Fibroblast of skin of right biceps (primary cell): Measurements from ENCODE around the gene PTPRE.

Source experiments
- DNase-seq: peaks from one replicate; pipeline ENCODE4 v3.0.0-alpha.2; 2013

Gene PTPRE

DNA sequence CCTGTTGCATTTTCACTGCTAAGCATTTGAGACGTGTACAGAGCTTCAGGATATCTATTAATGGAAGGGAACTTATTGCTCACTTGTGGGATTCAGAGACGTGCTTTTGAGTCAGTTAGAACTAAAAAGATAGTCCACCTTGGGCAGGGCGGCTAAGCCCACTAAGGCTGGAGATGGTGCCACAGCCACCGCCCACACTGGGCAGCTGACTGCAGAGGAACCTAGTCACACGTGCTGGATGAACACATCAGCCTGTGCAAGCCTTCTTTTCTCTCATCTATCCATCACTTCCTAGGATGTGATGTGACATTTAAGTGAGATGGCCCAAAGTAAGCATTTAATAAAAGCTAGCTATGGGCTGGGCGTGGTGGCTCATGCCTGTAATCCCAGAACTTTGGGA, 78.0 kb downstream of the PTPRE start:
- no peak for DNase-seq

- DNase-seq: peak; percentile 59
Observed at GRCh38 chr10:127986531-127987466, 79.9 kb downstream of the PTPRE start.

- no peak for DNase-seq
Observed at GRCh38 chr10:127987467-127988380, 80.8 kb downstream of the PTPRE start.

GRCh38 chr10:127989481-127990012, 82.6 kb downstream of the PTPRE start:
- no peak for DNase-seq

DNA sequence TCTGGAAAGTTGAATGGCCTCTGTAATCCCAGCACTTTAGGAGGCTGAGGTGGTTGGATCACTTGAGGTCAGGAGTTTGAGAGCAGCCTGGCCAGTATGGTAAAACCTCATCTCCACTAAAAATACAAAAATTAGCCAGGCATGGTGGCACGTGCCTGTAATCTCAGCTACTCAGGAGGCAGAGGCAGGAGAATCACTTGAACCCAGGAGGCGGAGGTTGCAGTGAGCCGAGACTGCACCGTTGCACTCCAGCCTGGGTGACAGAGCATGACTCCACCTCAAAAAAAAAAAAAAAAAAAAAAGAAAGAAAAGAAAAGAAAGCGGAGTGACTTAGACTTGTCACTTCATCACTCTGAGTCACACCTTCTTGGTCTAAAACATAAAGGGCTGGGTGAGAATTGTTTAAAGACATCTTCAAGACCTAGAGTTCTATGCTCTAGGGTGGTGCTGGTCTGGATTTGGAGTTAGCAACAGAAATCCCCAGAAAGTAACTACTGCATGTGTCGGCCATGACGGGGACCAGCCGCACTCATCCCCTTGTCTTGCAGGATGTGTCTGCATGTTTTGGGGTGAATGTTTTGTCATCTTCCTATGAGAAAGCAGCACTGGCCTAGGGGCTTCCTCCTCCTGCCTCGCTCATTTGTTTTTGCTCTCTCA, 83.4 kb downstream of the PTPRE start:
- DNase-seq: peak; percentile 32

GRCh38 chr10:127990846-127991542, 84.1 kb downstream of the PTPRE start:
- DNase-seq: peak; percentile 91

DNA sequence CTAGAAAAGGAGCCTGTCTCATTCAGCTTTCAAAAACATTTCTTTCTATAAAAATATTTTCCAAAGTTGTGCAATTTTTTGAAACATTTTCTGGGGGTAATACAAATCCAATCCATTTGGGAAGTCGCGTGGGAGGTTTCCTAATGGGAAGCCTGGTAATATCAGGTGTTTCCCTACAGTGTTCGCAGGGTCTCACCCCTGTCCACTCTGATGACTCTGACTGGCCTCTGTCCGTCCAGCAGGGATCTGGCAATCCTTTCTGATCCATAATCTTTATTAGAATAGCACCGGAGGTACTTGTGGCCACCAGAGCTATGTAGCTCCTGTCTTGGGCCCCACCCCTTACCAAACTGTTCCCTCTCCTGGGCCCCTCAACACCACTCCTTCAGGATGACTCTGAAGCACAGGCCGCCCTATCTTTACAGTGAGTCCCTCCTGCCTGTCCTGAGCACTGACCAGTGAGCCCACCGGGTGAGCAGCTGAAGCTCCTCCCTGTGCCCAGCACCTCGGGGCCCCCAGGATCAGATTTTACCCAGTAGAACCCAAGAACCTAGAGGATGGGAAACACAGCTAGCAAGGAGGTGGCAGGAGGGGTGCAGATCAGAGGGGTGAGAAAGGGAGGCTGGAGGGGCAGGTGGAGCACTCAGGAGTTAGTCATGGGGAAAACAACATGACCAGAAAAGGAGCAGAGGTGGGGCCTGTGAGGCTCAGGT, 84.8 kb downstream of the PTPRE start:
- peak; percentile 4 for DNase-seq

DNA sequence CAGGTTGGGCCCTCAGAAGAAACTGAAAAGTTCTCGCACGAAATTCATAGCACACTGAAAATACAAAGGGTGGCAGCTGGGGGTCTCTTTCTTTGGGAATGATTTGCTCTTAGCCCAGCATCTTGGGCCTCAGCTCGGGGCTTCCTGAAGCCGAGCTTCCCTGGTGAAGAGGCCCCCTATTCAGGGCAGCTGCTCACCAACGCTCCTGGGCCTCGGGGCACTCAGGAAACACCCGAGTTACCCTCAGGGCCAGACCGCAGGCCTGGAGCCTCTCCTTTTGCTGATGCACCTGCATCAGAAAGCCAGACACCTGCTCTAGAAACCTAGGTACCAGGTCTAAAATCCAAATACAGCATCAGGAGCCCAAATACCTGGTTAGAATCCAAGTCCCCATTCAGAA, 85.5 kb downstream of the PTPRE start:
- no peak for DNase-seq

DNA sequence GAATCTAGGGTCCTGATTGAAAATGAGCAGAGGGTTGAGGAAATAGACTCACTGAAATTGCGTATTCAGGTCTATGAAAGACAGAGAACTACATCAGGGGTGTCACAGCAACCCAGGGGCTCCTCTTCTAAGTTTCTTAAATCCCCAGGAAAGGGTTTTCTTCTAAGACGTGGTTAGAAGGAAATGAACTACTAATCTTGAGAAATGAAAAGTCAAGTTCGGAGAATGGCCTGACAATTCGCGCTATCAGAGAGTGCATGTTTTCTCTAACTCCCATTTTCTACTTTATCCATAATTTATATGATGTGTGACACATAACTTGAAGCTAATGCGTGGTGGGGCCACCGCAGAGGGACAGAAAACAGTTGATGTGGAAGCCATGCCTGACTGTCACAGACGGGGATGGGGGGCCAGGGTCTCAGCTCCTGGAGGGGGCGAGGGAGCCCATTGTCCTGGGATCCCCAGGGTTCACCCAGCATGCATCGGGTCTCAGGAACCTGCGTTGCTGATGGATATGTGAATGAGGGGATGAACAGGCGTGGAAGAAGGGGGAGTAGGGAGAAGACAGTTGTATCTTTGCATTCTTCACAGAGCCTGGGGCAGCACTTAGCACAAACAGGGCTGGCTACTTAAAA, 86.3 kb downstream of the PTPRE start:
- DNase-seq: no peak

GRCh38 chr10:127995939-127996338, 89.0 kb downstream of the PTPRE start:
- no peak for DNase-seq

DNA sequence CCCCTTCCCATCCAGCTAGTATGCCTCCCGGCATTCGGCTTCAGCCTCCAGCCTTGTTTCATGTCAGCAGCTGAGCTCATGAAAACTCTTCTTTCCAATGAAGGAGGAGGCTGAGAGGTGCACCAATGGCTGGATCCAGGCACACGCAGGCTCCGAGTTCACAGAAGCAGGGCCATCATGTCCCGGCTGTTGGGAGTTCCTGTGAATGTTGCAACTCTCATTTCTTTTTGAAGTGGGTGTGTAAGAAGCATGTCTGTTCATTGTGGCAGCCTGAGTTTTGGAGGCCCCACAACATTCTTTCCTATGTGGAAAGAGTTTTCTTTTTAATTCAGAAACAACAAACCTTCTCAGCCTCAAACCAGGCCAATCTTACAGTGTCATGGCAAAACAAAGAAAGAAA, 89.7 kb downstream of the PTPRE start:
- DNase-seq: no peak

DNA sequence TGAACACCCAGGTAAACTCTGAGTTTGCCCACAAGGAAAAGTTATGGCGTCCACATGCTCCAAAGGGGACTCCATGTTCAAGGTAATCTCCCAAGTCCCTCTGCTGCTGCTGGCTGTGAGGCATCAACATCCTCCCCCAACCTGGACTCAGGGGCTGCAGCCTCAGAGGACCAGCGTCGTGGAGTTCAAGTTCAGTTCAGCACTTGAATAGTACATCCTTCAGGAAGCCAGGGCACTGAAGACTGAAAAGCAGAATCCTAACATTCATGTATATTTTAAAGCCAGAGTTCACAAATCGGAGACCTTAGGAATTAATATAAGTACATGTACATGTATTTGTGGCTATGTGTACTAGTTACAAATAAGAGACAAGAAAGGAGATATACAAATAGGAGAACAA, 90.4 kb downstream of the PTPRE start:
- DNase-seq: no peak

GRCh38 chr10:127997937-127998336, 91.0 kb downstream of the PTPRE start:
- no peak for DNase-seq

GRCh38 chr10:127998501-127999144, 91.7 kb downstream of the PTPRE start:
- DNase-seq: no peak

- no peak for DNase-seq
Observed at GRCh38 chr10:127999297-128000129, 92.6 kb downstream of the PTPRE start.

- DNase-seq: no peak
Observed at GRCh38 chr10:128000471-128001362, 93.8 kb downstream of the PTPRE start.

DNA sequence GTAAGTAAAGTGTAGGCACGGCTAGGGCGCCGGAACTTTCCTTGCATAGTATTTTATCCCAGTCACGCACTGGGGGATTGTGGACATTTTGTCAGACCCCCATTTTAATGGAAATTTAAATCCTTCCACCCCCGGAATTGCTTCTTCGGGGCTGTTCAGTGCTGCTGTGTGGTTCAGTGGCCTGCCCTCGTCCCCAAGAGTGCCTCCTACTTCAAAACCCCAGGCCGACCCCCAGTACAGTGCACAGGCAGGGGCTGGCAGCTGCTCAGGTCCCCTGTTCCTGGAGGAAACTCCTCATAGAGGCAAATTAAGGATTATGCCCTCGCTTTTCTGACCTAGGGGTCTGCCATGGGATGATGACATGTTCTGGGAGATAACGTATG, 94.5 kb downstream of the PTPRE start:
- DNase-seq: no peak

DNA sequence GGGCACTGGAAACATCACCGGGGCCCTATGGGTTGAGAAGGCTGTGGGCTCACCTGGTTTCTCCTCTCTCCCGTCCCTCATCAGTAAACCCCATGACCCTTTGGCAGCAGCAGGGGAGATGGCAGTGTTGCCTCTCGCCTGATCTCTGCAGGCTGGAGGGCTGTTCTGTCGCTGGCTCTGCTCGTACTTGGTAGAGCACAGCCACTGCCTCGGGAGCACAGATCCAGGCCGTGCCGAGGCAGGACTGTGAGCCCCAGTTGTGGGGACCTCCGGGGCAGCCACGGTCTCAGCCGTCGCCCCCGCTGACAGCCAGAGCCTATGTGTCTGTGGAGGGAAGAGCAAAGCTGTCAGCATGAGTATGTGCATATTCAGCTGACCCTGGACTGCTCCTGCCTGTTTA, 94.9 kb downstream of the PTPRE start:
- no peak for DNase-seq

- DNase-seq: no peak
Observed at GRCh38 chr10:128003521-128003920, 96.6 kb downstream of the PTPRE start.
